ENCODE measurements around the gene C1orf21.
"Not testable (repeated sequence)": the region's sequence is repeated elsewhere in the genome, so short reads cannot be mapped to it uniquely, and the experiment has no call there.

Gene C1orf21, protein sequence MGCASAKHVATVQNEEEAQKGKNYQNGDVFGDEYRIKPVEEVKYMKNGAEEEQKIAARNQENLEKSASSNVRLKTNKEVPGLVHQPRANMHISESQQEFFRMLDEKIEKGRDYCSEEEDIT

DNA sequence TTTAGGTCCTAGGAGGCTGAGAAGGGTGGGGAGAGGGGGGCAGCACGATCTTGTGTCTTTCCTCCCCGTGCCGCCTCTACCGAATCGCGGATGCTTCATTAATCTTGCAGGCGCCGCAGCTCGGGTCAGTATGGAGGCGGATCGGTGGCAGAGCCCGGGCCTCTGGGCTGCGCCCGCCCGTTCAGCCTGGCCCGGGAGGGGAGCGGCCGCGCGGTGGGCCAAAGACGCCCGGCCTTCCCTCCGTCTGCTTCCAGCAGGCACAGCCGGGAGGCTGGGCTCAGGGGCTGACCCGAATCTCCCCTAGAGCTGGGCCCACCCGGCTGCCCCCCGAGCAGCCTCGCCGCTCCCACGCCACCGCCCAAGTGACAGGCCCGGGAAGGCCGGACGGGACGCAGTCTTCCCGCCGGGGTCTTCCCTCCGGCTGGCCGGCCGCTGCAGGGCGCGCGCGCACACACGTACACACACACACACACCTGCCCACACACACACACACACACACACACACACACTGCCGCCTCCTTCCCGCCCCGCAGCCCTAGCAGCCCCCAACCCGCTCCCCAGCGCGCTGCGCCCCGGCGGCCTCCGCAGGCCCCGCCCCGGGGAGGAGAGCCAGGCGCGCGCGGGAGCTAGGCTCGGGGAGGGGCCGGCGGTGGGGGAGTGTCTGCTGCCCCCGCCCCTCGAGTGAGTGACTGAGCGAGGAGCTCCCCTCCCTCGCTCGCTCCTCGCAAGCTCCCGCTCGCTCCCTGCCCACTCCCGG lies at the start of gene C1orf21:
Gene C1orf21 (plus strand): TSS at position 718 of the 757 bp plus-strand sequence. CDS start 90,481 bp downstream, outside the sequence.
- peak; percentile 83 for DNase-seq

DNA sequence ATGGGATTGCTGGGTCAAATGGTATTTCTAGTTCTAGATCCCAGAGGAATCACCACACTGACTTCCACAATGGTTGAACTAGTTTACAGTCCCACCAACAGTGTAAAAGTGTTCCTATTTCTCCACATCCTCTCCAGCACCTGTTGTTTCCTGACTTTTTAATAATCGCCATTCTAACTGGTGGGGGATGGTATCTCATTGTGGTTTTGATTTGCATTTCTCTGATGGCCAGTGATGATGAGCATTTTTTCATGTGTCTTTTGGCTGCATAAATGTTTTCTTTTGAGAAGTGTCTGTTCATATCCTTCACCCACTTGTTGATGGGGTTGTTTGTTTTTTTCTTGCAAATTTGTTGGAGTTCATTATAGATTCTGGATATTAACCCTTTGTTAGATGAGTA lies 49.0 kb upstream of the C1orf21 start:
- not testable (repeated sequence) for DNase-seq

DNA sequence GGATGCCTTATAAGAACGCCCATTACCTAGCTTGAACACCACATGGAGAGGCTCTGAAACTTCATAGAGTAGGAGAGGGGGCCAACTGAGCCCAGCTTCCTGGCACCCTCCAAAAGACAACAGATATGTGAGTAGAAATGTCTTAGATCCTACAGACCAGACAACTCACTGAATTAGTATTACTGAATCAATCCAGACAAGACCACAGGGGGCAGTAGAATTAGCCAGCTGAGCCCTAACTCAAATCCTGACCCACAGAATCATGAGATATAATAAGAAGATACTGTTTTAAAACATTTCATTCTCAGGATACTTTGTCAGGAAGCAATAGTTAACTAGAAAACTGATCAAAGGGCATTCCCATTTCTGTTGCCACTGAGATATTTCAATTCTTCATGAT lies 45.8 kb upstream of the C1orf21 start:
- DNase-seq, result no peak

DNA sequence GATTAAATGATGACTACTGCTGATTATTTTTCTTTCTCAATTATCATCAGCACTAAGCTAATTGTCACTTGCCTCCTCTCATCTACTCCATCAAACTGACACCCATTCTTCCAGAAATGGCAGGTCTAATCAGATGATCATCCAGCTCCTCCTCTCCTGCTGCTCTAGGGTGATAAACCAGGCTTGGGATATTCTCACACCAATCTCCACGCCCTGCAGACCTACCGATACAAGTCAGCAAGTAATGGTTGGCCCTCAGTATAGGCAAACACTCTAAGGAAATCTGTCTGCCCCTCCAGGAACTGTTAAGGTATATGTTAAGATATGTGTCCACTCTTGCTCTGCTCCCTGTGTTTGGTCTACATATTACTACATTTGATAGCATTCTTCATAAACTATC lies 36.3 kb upstream of the C1orf21 start:
- DNase-seq, result no peak

DNA sequence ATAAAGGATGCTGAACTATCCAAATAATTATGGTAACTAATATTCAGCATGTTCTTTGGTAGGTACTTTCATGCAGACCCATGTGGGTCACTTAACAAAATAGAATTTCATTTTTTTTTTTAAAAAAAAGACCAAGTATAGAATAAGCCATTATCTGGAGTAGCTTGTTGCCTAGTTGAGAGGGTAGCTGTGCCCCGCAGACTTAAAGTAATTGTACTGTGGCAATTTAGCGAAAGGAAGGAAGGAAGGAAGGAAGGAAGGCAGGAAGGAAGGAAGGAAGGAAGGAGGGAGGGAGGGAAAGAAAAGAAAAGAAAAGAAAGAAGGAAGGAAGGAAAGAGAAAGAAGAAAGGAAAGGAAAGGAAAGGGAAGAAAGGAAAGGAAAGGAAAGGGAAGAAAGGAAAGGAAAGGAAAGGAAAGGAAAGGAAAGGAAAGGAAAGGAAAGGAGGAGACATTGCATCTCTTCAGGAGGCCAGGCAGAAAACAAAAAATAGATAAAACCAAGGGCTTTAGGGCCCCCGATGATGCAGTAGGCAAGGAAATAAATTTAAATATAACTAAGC lies 35.3 kb upstream of the C1orf21 start:
- no peak for DNase-seq

DNA sequence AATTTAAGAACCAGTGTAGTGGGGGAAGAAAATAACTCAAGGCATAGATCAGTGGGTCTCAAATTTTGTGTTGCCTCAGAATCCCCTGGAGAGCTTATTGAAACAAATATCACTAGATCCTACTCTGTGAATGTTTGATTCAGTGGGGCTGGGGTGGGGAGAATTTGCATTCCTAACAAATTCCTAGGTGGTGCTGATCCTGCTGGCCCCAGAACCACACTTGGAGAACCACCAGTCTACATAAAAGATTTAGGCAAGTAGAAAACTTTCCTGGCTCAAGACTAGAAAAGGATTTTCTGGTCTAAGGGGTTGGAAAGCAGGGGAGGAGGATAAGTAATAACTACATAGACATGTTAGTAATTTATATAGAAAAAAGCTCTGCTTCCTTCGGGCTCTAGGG lies 34.1 kb upstream of the C1orf21 start:
- no peak for DNase-seq

DNA sequence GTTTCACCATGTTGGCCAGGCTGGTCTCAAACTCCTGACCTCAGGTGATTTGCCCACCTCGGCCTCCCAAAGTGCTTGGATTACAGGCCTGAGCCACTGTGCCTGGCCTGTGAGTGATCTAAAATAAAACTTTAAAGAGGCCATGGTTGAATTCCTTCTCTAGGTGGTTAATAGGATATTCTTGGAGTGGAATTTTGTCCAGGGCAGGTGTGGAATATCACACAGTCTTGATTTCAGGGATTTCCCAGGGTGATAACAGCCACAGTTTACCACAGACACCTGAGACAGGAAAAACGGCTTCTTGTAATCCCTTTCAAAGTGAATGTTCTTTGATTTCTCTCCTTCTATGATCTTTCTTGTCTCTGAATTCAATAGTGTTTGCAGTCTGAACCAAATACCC lies 32.1 kb upstream of the C1orf21 start:
- no peak for DNase-seq

DNA sequence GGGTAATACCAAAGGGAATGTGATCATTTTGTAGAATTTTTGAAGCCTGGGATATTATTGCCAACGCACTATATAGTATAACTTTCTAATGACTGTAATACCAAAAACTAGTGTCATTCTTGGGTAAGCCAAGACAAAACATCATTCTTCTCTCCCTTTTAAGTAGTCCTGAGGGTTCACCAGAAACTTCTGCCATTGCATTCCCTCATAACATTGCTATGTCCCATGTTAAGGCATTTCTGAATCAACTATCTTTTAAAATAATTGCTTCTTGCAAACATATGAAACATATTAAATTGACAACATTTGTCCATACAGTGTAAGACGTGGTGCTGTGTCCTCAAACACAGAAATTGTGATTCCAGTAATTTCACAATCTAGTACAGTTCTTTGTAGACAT lies 29.9 kb upstream of the C1orf21 start:
- DNase-seq, result no peak

DNA sequence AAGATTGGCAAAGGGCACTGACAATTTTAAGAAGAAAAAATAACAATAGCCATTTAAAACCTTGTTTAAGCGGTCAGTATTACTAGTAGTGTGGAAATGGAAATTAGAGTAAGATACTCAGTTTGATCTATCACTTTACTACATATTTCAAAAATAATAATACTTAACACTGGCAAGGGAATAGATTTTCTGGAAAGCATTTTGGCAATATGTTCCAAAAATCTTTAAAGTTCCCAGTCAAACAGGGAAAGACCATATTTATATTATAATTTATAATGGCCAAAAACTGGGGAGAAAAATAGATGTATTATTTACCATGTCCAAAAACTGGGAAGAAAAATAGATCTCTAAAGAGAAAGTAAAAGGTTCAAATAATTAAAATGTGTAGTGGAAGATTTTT lies 28.6 kb upstream of the C1orf21 start:
- no peak for DNase-seq

DNA sequence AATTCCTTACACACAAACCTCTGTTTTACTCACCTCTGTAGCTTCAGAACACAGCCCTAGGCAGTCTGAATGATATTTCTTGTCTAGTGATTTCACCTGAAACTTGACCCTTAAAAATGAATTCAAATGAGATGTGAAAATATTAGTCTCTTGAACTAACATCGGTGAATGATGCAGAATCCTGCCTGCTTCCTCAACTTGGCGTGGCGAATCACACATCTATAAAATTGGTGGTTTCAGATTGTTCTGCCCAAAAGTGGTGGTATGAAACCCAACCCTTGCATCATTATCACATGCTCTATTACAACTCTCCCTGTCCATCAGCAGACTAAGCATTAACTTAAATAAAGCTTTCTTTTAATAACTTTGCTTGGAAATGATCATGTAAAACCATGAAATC lies 26.9 kb upstream of the C1orf21 start:
- no peak for DNase-seq

DNA sequence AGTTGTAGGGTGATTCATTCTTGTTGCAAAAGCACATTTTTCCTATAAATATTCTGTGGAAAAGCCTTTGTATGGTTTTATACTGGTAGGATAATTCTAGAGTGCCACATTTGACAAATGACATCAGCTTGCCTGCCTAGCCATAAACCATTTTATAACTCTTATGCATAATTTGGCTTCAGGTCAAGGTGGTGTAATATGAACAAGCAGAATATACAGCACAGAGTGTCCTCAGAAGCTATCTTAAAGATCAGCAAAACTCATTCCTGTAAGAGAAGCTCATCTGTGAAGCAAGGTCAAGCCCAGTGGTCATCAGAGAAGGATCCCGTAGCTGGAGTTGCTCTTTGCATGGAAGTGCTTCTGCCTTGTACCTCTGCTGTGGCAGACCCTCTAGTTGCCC lies 24.0 kb upstream of the C1orf21 start:
- no peak for DNase-seq

DNA sequence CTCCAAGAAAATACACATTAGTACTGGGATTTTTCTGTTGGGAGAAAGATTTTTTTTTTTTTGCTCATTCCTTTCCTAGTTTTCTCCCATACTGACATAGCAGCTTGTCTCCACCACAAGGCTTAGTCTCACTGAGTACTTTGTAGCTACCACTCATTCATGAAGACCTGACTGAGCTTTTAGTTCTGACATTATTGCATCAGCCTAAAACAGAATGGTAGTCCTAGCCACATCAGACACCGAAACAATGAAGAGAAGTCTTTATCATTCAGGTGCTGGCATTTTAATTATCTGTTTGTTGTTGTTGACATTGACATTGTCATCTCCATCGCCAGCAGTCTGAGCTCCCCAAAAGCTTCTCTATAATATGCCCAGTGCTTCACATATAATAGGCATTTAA lies 21.1 kb upstream of the C1orf21 start:
- no peak for DNase-seq

DNA sequence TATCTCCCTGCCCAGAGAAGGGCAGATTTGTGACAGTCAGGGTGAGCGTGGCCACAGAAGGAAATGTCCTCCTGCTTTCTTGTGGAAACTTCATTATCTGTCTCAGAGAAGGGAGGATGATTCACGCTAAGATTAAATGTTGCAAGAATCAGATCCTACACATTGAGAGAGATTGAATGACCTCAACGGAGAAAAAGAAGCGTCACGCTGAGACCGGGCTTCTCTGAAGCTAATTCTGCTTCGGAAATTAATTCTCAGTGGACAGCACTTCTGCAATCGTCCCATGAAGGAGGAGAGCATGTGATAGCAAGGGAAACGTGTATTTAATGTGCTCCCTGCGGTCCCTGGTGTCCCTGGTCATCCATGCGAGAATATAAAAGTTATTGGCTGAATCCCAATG lies 19.8 kb upstream of the C1orf21 start:
- no peak for DNase-seq

DNA sequence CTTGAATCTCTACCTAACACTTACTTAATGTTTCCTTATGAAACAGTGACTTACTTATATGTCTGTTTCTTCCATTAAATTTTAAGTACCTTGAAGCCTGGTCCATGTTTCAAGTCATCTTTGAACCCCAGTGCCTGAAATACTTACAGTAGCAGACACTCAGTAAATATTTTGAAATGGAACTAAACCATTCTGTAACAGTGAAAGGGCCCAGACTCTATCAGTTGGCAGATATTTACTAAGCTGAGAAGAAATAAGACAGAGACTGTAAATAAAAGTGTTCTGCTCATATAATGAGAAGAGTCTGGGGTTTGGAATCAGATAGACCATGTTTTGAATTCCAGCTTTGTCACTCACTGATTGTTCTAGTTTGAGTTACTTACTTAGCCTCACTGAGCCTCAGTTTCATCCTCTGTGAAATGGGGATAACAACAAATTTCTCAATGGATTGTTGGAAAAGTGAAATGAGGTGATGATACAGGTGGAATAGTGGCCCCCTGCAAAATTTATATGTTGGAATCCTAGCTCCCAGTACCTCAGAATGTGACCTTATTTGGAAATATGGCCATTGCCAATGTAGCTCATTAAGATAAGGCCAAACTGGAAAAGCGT lies 19.3 kb upstream of the C1orf21 start:
- DNase-seq, result no peak

DNA sequence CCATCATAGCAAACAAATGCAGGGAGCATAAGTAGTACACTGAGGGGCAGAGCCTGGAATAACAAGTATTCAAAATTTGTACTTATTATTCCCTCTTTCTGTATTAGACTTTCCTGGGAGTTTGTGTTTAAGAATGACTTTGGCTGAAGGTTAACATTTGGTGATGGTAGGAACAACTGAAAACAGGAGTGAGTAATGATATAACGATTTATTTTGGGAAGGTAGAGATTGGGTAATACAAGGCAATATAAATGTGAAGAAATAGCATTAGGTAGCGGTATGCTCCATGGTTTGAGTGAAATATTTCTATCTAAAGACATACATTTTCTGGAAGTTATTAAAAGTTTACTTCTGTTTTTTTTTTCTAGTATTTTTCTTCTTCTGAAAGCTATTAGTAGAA lies 18.5 kb upstream of the C1orf21 start:
- DNase-seq, result no peak

DNA sequence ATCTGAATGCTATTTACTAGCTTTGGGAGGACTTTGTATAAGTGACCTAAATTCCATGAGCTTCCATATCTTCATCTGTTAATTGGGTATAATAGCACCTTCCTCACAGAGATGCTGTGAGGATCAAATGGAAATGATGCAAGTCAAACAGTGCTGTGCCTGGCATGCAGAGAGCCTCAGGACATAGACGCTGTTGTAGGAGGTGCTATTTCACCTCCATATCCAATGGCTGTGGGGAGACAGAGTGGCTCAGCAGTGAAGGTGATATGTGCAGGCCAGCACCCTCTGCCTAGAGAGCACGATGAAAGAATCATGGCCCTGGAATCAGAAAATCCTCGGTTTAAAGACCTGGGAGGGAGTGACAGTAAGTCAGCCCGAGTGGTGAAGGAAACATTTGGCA lies 16.0 kb upstream of the C1orf21 start:
- no peak for DNase-seq

DNA sequence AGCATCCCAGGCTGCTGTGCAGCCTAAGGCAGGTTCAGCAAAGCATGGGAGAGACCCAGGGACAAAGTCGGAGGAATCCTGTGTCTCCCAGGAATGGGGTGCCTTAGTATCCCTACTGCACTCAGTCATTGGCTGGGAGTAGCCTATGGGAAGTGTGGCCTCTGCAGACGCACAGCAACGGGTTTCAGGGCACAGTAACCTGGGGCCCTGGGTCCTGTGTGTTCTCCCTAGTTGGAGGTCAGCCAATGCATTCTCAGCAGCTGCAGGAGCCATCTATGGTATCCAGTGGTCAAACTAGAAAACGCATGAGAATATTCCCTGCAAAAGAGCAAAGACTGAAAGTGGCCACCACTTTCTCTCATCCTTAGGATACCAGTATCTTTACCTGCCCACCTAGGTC lies 13.7 kb upstream of the C1orf21 start:
- no peak for DNase-seq

DNA sequence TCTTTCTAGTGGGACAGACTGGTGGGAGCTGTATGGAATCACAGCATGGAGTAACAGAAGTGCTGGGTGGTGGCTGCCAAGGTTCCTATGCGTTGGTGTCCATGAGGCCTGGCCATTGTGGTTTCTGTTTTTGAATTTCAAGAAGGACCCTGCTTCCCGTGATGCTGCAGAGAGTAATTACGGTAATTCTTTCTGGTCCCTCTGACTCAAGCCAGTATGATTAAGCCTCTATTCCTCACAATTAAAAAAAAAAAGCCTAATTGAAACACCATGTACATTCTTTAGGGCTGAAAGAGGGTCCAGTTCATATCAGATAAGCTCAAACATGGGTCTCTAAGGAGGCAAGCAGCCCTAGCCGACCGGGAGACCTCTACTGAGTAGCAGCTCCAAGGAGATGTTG lies 10.5 kb upstream of the C1orf21 start:
- no peak for DNase-seq

DNA sequence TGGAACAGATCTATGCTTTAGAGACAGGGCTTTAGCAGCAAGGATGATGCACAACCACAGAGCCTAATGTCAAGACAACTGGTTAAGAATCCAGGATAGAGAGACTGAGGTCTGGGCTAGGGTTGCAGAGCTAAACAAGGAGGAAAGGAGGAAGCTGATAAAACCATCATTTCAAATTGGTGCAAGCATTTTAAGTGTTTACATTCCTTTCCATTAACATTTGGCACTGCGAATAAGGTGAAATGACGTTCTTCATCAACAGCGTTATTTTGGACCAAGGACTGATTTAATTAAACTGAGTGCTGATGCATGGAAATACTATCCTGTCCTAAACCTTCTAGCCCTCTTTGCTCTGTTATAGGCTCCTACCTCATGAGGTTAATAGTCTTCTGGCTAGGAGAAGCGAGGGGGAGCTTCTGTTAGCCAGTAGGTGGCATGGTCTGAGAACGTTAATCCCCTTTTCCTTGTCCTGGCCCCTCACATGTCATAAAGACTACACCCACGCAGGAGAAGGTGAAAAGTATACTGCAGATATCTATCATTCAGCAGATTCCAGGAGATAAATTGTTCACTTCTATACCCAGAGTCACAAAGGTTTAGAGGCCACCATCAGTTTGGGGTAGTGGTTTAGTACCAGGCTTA lies 7.6 kb upstream of the C1orf21 start:
- DNase-seq, result no peak

DNA sequence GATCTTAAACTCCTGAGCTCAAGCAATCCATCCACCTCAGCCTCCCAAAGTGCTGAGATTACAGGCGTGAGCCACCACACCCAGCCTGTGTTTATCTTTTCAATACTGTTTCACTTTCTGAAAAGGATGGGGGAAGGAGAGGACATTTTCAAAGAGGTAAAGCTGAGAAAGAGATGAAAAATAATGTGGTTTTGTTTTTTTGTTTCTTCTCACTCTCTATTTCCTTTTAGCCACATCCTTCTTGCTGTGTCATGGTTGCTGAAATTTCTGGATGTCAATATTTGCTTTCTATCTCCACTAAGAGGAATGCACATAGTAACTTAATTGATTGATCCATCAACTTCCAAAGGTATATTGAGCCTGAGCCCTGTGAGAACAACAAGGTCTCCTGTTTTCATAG lies 6.4 kb upstream of the C1orf21 start:
- DNase-seq, result no peak

DNA sequence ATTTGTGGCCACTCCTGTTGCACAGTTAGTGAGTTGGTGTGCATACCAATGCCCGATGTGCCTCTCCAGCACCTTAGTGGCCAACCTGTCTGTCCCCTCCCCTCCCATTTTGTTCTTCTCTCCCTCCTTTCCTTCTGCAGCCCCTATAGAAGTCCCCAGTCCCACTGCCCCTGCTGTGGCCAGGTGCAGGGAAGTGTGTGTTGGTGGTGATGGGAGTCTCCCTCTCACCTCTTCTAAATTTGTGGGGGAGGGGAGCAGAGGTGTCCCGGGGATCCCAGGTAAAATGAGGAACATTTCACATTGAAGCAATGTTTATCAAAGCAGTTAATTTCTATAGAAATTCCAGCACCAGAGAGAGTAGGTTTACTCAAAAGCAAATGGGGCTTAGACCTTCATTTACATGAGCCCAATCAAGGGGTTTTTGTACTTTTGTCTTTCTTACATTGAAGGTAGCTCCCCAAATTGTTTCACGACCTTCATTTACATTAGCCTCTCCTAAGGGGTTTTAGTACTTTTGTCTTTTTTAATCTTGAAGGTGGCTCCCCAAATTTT lies 3.0 kb upstream of the C1orf21 start:
- no peak for DNase-seq

DNA sequence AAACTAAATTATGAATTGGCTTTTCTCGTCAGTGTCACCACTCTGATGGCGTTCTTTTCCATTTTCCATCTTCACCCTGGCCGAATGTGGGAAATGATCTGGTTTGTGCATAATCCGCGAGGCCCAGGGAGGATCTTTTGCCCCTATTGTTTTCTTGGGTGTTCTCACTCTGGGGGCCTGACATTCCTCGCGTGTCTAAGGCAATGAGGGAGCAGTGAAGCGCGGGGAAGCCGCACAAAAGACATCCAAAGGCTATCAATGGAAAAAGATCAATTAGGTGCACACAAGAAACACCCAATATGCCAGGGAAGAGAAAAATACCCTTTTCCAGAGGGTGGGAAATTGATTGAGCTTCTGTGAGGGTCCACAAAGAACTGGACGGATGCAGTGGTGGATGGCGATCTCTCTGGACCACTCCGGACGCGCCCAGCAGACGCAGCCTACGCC lies 941 bp upstream of the C1orf21 start:
- no peak for DNase-seq

DNA sequence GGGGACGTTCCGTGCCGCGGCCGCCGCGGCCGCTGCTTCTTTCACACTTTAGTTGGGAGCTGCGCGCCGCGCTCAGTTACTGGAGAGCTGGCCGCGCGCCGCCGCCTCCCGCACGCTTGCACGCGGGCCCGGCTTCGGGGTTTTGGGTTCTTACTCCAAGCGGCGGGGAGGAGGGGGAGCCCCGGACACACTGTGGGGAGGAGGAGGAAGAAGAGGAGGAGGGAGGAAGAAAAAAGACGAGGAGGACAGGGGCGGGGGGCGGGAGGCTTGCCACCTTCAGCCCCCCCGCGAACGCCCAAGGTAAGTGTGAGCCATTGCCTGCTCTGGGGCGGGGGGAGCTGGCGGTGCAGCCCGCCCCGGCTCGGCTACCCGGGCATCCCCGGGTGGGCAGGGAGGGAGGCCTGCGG lies 243 bp downstream of the C1orf21 start:
- DNase-seq, result no peak

Measured in NCI-H2081 treated with DMSO at 0.1 percent for 48 hours (cell line).